HCT116 (cell line): ENCODE results near the gene TGOLN2. TPM values are rescaled to one million over a fixed set of nuclear protein-coding genes. Genes with fewer than 3 reads are reported as not detected.

Source experiments
- ATAC-seq: fragments of 200-7000 bp; cut with Tn5 transposase; 2 replicates; pipeline ENCODE4 v1.9.1; 2020; ENCODE audit warnings: mild to moderate bottlenecking, moderate library complexity
- BruUV-seq: library from RNA; stranded (reverse); fragments of 400-500 nt; replicated peaks from 2 replicates; lab custom pipeline; 2021; lab: Mats Ljungman, UMichigan
- CTCF ChIA-PET: fragments of 300-600 bp; sonication (Branson Sonifier 250); formaldehyde crosslinking; loops from one replicate; lab custom pipeline; 2021; ENCODE audit warnings: antibody characterized with exemption; lab: Charles Lee
- POLR2A ChIA-PET: fragments of 300-600, 350-600 bp; sonication (Branson Sonifier 250); formaldehyde crosslinking; loops from one replicate; lab custom pipeline; 2021; ENCODE audit warnings: antibody characterized with exemption; lab: Charles Lee
- RAD21 ChIA-PET, 2 experiments: fragments of 300-600 bp; sonication (Branson Sonifier 250); formaldehyde crosslinking; loops; one replicate each; lab custom pipeline; 2023; ENCODE audit warnings: low total read pairs in 2 of 2; ENCODE audit not compliant: uncharacterized antibody in 2 of 2, unreplicated experiment in 2 of 2, low non-redundant PET in 1 of 2; lab: Charles Lee
- DNase-seq: peaks from one replicate; pipeline ENCODE4 v3.0.0-alpha.2; 2010; ENCODE audit warnings: low read depth, low spot score
- H2AFZ ChIP-seq: fragments of 200-600 bp; shearing (Covaris generic), sonication (generic); 2 replicates; pipeline ENCODE4 v1.6.1; 2017; ENCODE audit warnings: low read depth, mixed run types, mixed read lengths, antibody characterized with exemption, low read length; ENCODE audit not compliant: poor library complexity, severe bottlenecking
- H3K27ac ChIP-seq: 2 replicates; pipeline ENCODE4 v1.5.1; 2012; ENCODE audit warnings: low read depth, low read length
- H3K27me3 ChIP-seq: fragments of 200-600 bp; sonication (generic); 2 replicates; pipeline ENCODE4 v1.6.1; 2016; ENCODE audit warnings: mixed run types, low read length, mixed read lengths; ENCODE audit not compliant: insufficient read depth
- H3K36me3 ChIP-seq, 2 experiments: fragments of 200-500 bp in 1 of 2; fragments of 200-600 bp in 1 of 2; sonication (Bioruptor generic) in 1 of 2; sonication (generic) in 1 of 2; 2 replicates each; pipeline versions ENCODE4 v1.5.1 to v1.6.1; 2014 to 2016; ENCODE audit warnings: low read length in 2 of 2, inconsistent platforms in 1 of 2, mixed read lengths in 1 of 2, mixed run types in 1 of 2; ENCODE audit not compliant: insufficient read depth in 2 of 2, control insufficient read depth in 1 of 2
- H3K4me1 ChIP-seq, 2 experiments: fragments of 200-600 bp in 1 of 2; sonication (generic) in 1 of 2; 2 replicates each; pipeline versions ENCODE4 v1.5.1 to v1.6.1; 2012 to 2017; ENCODE audit warnings: low read length in 2 of 2, inconsistent platforms in 1 of 2, mild to moderate bottlenecking in 1 of 2, mixed read lengths in 1 of 2, mixed run types in 1 of 2, moderate library complexity in 1 of 2; ENCODE audit not compliant: insufficient read depth in 2 of 2, control insufficient read depth in 1 of 2
- H3K4me2 ChIP-seq: fragments of 200-600 bp; sonication (generic); 2 replicates; pipeline ENCODE4 v1.6.1; 2017; ENCODE audit warnings: mixed run types, low read length, mixed read lengths
- H3K4me3 ChIP-seq, 2 experiments: fragments of 200-600 bp in 1 of 2; sonication (generic) in 1 of 2; replicated peaks in 1 of 2; 2 replicates each; pipeline ENCODE4 v1.5.1; 2011 to 2016; ENCODE audit warnings: low read length in 2 of 2, control low read depth in 1 of 2, low read depth in 1 of 2, mild to moderate bottlenecking in 1 of 2, mixed read lengths in 1 of 2, mixed run types in 1 of 2
- H3K79me2 ChIP-seq: fragments of 200-600 bp; sonication (generic); 2 replicates; pipeline ENCODE4 v1.6.1; 2017; ENCODE audit warnings: mild to moderate bottlenecking, mixed run types, low read length, moderate library complexity, mixed read lengths; ENCODE audit not compliant: insufficient read depth
- H3K9ac ChIP-seq: fragments of 200-600 bp; sonication (generic); 2 replicates; pipeline ENCODE4 v1.6.1; 2016; ENCODE audit warnings: low read length, mixed read lengths
- H3K9me2 ChIP-seq: fragments of 200-600 bp; sonication (generic), shearing (Covaris generic); 2 replicates; pipeline ENCODE4 v1.6.1; 2017; ENCODE audit warnings: mixed run types, mild to moderate bottlenecking, moderate library complexity; ENCODE audit not compliant: insufficient read depth
- H3K9me3 ChIP-seq, 2 experiments: fragments of 200-500 bp in 1 of 2; fragments of 200-600 bp in 1 of 2; sonication (Bioruptor generic) in 1 of 2; sonication (generic) in 1 of 2; 2 replicates each; pipeline ENCODE4 v1.6.1; 2014 to 2017; ENCODE audit warnings: low read length in 2 of 2, mixed read lengths in 2 of 2, inconsistent platforms in 1 of 2, low read depth in 1 of 2, mild to moderate bottlenecking in 1 of 2, mixed run types in 1 of 2, moderate library complexity in 1 of 2; ENCODE audit not compliant: control insufficient read depth in 1 of 2, insufficient read depth in 1 of 2
- H4K20me1 ChIP-seq: fragments of 200-600 bp; sonication (generic), shearing (Covaris generic); 2 replicates; pipeline ENCODE4 v1.6.1; 2017; ENCODE audit warnings: mixed run types, mild to moderate bottlenecking, moderate library complexity; ENCODE audit not compliant: insufficient read depth
- ATF3 ChIP-seq: IDR thresholded peaks from 2 replicates; pipeline ENCODE4 v1.6.1; 2012
- CBX3 ChIP-seq: IDR thresholded peaks from 2 replicates; pipeline ENCODE4 v1.6.1; 2012; ENCODE audit warnings: low read depth
- CEBPB ChIP-seq: IDR thresholded peaks from 2 replicates; pipeline ENCODE4 v1.6.1; 2012; ENCODE audit warnings: low read depth
- CTCF ChIP-seq, 3 experiments: fragments of 200-600 bp in 1 of 3; sonication (generic) in 1 of 3; IDR thresholded peaks in 2 of 3; conservative IDR thresholded peaks in 1 of 3; 2 replicates each; pipeline ENCODE4 v1.5.1; 2012 to 2017; ENCODE audit warnings: low read depth in 2 of 3, low read length in 2 of 3, antibody characterized with exemption in 1 of 3, borderline replicate concordance in 1 of 3, control low read depth in 1 of 3, mild to moderate bottlenecking in 1 of 3, mixed read lengths in 1 of 3, mixed run types in 1 of 3, moderate library complexity in 1 of 3; ENCODE audit not compliant: insufficient read depth in 1 of 3
- EGR1 ChIP-seq: IDR thresholded peaks from 2 replicates; pipeline ENCODE4 v1.6.1; 2012; ENCODE audit warnings: low read depth
- ELF1 ChIP-seq: IDR thresholded peaks from 2 replicates; pipeline ENCODE4 v1.6.1; 2012; ENCODE audit warnings: low read depth, borderline replicate concordance
- EZH2 ChIP-seq: fragments of 200-600 bp; sonication (generic); IDR thresholded peaks from 2 replicates; pipeline ENCODE4 v1.6.1; 2017; ENCODE audit warnings: antibody characterized with exemption, mixed run types
- EZH2phosphoT487 ChIP-seq: fragments of 200-600 bp; IDR thresholded peaks from 2 replicates; pipeline ENCODE4 v1.6.1; 2018; ENCODE audit warnings: antibody characterized with exemption, borderline replicate concordance
- FOSL1 ChIP-seq: IDR thresholded peaks from 2 replicates; pipeline ENCODE4 v1.6.1; 2012; ENCODE audit warnings: low read depth
- POLR2A ChIP-seq: IDR thresholded peaks from 2 replicates; pipeline ENCODE4 v1.7.0; 2011; ENCODE audit warnings: borderline replicate concordance; ENCODE audit not compliant: insufficient read depth, insufficient read length; ENCODE audit errors: extremely low read depth
- POLR2AphosphoS5 ChIP-seq: IDR thresholded peaks from 2 replicates; pipeline ENCODE4 v1.6.1; 2011; ENCODE audit warnings: mild to moderate bottlenecking, low read depth, low read length, moderate library complexity
- RAD21 ChIP-seq: IDR thresholded peaks from 2 replicates; pipeline ENCODE4 v1.6.1; 2012; ENCODE audit warnings: low read depth, mild to moderate bottlenecking
- SIN3A ChIP-seq: IDR thresholded peaks from 2 replicates; pipeline ENCODE4 v1.6.1; 2012; ENCODE audit warnings: low read depth
- SP1 ChIP-seq: IDR thresholded peaks from 2 replicates; pipeline ENCODE4 v1.6.1; 2012; ENCODE audit warnings: low read depth
- YY1 ChIP-seq: IDR thresholded peaks from 2 replicates; pipeline ENCODE4 v1.6.1; 2011; ENCODE audit warnings: low read length, low read depth, moderate library complexity, mild to moderate bottlenecking; ENCODE audit not compliant: insufficient replicate concordance; ENCODE audit errors: extremely low read depth
- ZBTB33 ChIP-seq: IDR thresholded peaks from 2 replicates; pipeline ENCODE4 v1.6.1; 2011; ENCODE audit warnings: mild to moderate bottlenecking, low read length, moderate library complexity; ENCODE audit not compliant: insufficient replicate concordance; ENCODE audit errors: extremely low read depth
- ZFX ChIP-seq: fragments of 450-650 bp; IDR thresholded peaks from 2 replicates; pipeline ENCODE4 v1.6.1; 2017
- ZNF274 ChIP-seq: fragments of 200-500 bp; sonication (Bioruptor generic); IDR thresholded peaks from 2 replicates; pipeline ENCODE4 v1.6.1; 2014; ENCODE audit warnings: mild to moderate bottlenecking, low read depth, low read length, inconsistent platforms
- intact Hi-C: fragments of 100-400 bp; cut with micrococcal nuclease; formaldehyde crosslinking; loops from 2 replicates; pipeline ENCODE4 v1.10.0; 2022
- total RNA-seq: library from RNA; stranded (reverse); gene quantifications from one replicate; pipeline ENCODE4 v1.2.1, GENCODE V29; 2021; ENCODE audit not compliant: unreplicated experiment
- TF ChIP-seq, protein P1 (sequence below): IDR thresholded peaks from 2 replicates; pipeline ENCODE4 v1.6.1; 2012; ENCODE audit warnings: low read depth

The TGOLN2 gene
- total RNA-seq, 1 experiment from 2014 or later = 43.2 TPM

GRCh38 chr2:85308201-85308600 is 19.6 kb downstream of the TGOLN2 start:
- Histone ChIP-seq H3K9me2 (no peaks in the 10 kb centered on the region), H3K79me2 (no peaks in the 10 kb centered on the region), H2AFZ (no peak overlapping the region), H3K4me1 (no peaks in the 10 kb centered on the region), H3K4me2 (no peak overlapping the region), H3K27me3 (no peaks in the 10 kb centered on the region), H3K36me3 (no peaks in the 10 kb centered on the region)
- no TSS peak for BruUV-seq
- POLR2A ChIA-PET = no interaction called here
- no peak for ATAC-seq
- TF ChIP-seq SIN3A (no peak), EZH2phosphoT487 (no peak), ZBTB33 (no peak), CEBPB (no peak), EZH2 (no peak), POLR2AphosphoS5 (no peak), ZFX (no peak), ATF3 (no peak), RAD21 (no peak), ELF1 (no peak), POLR2A (no peak), SP1 (no peak), ZNF274 (no peak), CTCF (IDR thresholded peaks at IDR 0.05 in 2 of 3, conservative IDR thresholded peaks at IDR 0.05 in 1 of 3; ENCODE audit: borderline replicate concordance in 1 of 3, insufficient read depth in 1 of 3, low read depth in 2 of 3, low read length in 2 of 3) (no peak), EGR1 (no peak), YY1 (no peak), CBX3 (no peak), FOSL1 (no peak)
- TF ChIP-seq, protein P1, sequence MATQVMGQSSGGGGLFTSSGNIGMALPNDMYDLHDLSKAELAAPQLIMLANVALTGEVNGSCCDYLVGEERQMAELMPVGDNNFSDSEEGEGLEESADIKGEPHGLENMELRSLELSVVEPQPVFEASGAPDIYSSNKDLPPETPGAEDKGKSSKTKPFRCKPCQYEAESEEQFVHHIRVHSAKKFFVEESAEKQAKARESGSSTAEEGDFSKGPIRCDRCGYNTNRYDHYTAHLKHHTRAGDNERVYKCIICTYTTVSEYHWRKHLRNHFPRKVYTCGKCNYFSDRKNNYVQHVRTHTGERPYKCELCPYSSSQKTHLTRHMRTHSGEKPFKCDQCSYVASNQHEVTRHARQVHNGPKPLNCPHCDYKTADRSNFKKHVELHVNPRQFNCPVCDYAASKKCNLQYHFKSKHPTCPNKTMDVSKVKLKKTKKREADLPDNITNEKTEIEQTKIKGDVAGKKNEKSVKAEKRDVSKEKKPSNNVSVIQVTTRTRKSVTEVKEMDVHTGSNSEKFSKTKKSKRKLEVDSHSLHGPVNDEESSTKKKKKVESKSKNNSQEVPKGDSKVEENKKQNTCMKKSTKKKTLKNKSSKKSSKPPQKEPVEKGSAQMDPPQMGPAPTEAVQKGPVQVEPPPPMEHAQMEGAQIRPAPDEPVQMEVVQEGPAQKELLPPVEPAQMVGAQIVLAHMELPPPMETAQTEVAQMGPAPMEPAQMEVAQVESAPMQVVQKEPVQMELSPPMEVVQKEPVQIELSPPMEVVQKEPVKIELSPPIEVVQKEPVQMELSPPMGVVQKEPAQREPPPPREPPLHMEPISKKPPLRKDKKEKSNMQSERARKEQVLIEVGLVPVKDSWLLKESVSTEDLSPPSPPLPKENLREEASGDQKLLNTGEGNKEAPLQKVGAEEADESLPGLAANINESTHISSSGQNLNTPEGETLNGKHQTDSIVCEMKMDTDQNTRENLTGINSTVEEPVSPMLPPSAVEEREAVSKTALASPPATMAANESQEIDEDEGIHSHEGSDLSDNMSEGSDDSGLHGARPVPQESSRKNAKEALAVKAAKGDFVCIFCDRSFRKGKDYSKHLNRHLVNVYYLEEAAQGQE = no peak
- TF ChIP-seq, all 23 proteins: peak for 0
- intact Hi-C loops = no loop called here
- H3K9me3 ChIP-seq = no peaks in the 10 kb centered on the region
- no peak overlapping the region for H3K4me3 ChIP-seq
- CTCF ChIA-PET = no interaction called here
- H3K9ac ChIP-seq = no peak overlapping the region
- no peak for DNase-seq
- RAD21 ChIA-PET = no interaction called here
- H3K27ac ChIP-seq = no peak overlapping the region
- no peaks in the 10 kb centered on the region for H4K20me1 ChIP-seq
